Putamen (tissue), 1 donor: Measurements from ENCODE around the gene SMG7.
"Not testable (repeated sequence)": the region's sequence is repeated elsewhere in the genome, so short reads cannot be mapped to it uniquely, and the experiment has no call there.

Experiments used
- DNase-seq: peaks from one replicate; pipeline ENCODE4 v3.0.0-alpha.2; 2016; ENCODE audit warnings: low spot score

SMG7 gene, protein sequence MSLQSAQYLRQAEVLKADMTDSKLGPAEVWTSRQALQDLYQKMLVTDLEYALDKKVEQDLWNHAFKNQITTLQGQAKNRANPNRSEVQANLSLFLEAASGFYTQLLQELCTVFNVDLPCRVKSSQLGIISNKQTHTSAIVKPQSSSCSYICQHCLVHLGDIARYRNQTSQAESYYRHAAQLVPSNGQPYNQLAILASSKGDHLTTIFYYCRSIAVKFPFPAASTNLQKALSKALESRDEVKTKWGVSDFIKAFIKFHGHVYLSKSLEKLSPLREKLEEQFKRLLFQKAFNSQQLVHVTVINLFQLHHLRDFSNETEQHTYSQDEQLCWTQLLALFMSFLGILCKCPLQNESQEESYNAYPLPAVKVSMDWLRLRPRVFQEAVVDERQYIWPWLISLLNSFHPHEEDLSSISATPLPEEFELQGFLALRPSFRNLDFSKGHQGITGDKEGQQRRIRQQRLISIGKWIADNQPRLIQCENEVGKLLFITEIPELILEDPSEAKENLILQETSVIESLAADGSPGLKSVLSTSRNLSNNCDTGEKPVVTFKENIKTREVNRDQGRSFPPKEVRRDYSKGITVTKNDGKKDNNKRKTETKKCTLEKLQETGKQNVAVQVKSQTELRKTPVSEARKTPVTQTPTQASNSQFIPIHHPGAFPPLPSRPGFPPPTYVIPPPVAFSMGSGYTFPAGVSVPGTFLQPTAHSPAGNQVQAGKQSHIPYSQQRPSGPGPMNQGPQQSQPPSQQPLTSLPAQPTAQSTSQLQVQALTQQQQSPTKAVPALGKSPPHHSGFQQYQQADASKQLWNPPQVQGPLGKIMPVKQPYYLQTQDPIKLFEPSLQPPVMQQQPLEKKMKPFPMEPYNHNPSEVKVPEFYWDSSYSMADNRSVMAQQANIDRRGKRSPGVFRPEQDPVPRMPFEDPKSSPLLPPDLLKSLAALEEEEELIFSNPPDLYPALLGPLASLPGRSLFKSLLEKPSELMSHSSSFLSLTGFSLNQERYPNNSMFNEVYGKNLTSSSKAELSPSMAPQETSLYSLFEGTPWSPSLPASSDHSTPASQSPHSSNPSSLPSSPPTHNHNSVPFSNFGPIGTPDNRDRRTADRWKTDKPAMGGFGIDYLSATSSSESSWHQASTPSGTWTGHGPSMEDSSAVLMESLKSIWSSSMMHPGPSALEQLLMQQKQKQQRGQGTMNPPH

DNA sequence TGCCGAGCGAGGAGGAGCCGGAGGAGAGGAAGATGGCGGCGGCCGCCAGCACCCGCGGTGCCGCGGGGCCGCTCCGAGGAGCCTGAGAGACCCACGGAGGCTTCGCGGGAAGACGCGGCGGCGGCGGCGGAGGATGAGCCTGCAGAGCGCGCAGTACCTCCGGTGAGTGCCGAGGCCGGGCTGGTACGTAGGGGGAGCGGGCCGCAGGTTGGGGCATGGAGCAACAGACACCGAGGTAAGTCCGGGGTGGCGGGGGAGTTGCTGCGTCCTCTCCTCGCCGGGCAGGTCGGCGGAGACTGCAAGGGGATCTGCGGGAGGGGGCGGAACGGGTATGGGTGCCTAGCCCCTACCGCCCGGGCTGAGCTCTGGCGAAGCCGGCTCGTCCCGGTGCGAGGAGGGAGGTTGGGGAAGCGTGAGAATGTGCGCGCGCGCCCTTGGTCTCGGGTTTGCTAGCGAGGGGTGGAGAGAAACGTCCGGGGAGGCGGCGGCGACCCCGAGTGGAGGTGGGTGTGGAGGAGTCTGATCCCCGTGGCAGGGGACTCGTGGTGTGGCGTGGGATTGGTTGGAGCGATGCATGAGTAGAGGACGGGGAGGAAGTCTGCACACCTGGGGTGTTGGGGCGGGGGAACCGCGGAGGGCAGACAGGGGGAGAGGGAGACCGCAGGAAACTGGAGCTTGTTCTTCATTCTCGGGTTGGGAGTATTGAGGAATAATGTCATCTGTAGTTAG is at the start of gene SMG7:
Gene SMG7 (plus strand): TSS at position 12 of the 729 bp plus-strand sequence. CDS start 122 bp downstream, at position 134.
- no peak for DNase-seq

- DNase-seq = no peak
Measured at GRCh38 chr1:183423541-183423940, 48.8 kb upstream of the SMG7 start.

- no peak for DNase-seq
Measured at GRCh38 chr1:183424691-183425090, 47.6 kb upstream of the SMG7 start.

- not testable (repeated sequence) for DNase-seq
Measured at GRCh38 chr1:183427591-183427990, 44.7 kb upstream of the SMG7 start.

DNA sequence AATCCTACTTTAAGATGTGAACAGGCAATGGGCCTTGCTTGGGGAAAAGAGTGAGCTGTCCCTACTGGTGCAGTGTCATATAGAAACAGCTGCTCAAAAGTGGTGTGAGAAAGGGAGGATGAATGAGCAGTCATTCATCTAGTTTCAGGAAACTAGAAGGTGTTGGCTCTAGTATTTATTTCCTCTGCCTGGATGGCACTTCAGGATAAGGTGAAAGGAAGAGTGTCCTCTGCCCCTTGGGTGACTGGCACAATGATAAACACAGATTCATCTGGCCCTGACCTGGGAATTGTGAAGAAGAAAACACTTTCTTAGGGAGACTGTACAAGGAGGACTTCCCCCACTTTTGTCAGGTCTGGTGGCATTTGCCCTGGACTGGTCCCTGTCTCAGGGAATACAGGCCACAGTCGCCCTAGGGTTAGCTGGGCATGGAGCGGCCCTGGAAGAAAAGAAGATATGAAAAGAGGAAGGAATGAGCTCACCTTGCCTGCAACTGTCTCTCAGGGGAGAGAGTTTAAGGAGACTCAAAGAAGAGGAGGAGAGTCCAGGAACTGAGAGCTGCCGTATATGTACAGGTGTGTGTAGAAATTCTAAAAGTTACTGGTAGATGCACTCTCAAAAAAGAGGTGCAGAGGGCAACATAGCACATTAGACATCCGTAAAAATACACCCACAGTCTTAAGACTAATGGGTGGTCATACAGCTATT is 40.3 kb upstream of the SMG7 start:
- DNase-seq = no peak

DNA sequence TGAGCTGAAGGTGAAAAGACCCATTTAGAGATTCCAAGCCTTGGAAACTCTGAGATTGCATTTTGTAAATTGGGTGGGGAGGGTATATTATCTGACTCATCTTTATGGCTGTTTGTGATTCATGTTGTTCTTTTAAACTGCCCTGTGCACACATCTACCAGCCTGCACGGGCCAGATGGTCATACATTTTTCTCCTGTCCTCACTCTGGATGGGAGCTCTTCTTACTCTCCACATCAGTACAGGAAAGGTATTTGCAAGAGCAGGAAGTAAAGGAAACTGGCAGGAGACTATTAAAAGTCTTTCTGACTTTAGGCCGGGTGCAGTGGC is 39.8 kb upstream of the SMG7 start:
- no peak for DNase-seq

GRCh38 chr1:183433703-183434102 is 38.6 kb upstream of the SMG7 start:
- DNase-seq = no peak

GRCh38 chr1:183435497-183435896 is 36.8 kb upstream of the SMG7 start:
- DNase-seq = no peak

DNA sequence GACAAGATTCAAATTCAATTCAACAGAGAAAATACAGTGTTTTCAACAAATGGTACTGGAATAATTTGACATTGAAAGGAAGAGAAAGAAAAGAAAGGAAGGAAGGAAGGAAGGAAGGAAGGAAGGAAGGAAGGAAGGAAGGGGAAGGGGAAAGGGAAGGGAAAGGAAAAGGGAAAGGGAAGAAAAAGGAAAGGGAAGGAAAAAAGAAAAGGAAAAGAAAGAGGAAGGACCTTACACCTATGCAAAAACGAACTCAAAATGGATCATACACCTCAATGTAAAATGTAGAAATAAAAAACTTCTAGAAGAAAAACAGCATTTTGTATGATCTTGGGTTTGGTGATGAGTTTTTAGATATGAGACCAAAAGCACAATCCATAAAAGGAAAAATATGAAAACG is 34.2 kb upstream of the SMG7 start:
- no peak for DNase-seq

GRCh38 chr1:183443011-183443410 is 29.3 kb upstream of the SMG7 start:
- DNase-seq = no peak

GRCh38 chr1:183443466-183443865 is 28.8 kb upstream of the SMG7 start:
- DNase-seq = no peak

DNA sequence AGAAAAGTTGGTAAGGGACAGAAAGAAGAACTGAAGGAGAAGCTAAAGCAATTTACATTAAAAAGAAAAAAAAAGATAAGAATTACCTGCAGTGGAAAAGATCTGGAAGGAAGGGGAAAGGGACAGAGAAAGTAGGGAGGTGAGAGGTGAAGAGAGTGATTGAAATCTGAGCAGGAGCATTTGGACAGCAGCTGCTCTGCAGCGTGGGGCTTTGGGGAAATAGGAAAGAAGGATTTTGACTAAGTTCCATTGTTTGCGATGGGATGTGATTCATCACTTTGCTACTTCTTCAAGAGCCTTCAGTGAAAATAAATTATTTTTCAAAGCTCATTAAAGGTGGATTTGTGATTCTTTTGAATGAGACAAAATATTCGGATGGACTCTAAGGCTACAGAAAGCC is 28.1 kb upstream of the SMG7 start:
- DNase-seq = no peak

GRCh38 chr1:183449223-183449770 is 23.0 kb upstream of the SMG7 start:
- DNase-seq = no peak

- DNase-seq = no peak
Measured at GRCh38 chr1:183450093-183450492, 22.2 kb upstream of the SMG7 start.

DNA sequence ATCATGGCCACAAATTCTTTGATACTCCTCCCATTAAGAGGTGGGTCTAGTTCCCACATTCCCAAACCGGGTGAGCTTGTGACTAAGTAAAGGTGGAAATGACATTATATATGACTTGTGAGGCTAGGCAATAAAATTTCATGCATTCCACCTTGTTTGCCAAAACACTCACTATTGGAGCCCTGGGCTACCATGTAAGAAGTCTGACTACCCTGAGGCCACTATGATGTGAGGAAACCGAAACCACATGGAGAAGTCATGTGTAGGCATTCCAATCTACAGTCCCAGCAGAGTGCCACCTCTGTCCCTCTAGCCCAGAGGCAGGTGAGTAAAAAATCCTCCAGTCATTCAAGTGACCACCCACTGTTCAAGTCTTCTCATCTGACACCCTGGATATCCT is 17.9 kb upstream of the SMG7 start:
- DNase-seq = no peak

- DNase-seq = no peak
Measured at GRCh38 chr1:183456826-183457225, 15.5 kb upstream of the SMG7 start.

DNA sequence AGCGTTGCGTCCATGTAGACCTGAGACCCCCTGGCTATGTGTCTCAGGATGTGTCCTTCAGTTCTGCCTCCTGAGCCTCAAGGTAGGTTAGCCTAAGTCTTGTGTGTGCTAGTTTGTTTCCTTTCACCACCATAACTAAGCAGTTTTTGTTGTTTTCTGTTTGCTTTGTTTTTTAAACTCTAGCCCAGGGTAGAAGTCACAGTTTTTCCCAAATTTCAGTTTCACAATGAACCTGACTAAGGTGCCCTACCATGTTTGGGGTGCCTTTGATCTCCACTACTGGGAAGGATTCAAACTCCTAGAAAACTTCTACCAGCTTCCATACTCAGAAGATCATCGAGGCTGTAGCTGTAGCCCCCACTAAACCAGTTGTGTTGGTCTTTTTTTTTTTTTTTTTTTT is 14.8 kb upstream of the SMG7 start:
- no peak for DNase-seq

DNA sequence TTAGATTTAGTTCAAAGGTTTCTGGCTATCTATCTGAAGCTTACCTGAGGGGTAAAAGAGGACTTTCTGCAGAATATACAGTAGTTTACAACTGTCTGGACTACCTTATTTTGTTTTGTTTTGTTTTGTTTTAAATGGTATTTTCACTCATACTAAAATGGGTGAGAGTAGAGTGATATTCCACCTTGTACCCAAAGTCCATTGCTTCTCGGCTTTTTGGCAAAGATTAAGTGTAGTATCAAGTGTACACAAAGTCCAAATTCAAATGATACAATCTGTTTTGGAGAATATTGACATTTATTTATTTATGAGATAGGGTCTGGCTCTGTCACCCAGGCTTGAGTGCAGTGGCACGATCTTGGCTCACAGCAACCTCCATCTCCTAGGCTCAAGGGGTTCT is 11.7 kb upstream of the SMG7 start:
- DNase-seq = no peak

DNA sequence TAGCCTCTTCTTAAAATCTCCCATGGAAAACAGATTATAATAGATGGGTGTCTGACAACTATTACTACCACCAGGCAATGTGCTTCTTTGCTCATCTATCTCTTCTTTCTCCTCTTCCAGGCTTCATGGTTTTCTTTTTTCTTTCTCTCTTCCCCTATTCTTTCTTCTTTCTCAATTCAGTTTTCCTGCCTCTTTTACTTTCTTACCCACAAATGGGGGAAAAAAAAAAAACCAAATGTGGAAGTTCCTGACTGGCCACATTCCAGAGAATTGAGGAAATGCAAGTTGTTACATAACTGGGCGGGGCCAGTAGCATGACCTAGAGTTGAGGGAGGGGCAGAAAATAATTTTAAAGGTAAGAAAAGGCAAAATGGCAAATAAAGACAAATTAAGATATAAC is 10.9 kb upstream of the SMG7 start:
- DNase-seq = no peak

DNA sequence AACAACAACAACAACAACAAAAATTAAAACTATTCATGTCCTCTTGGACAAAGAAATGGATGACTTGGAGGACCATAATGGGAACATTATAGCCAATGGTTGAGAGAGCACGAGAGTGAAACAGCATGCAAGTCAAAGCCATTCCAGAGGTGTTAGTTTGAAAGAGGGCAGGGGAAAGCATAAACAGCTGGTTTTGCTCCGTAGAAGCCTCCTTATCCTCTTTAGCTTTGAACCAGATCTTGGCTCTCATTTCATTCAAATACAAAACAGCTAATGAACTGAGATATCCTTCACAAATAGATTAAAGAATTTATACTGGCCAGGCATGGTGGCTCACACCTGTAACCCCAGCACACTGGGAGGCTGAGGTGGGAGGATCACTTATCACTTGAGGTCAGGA is 8.7 kb upstream of the SMG7 start:
- no peak for DNase-seq

DNA sequence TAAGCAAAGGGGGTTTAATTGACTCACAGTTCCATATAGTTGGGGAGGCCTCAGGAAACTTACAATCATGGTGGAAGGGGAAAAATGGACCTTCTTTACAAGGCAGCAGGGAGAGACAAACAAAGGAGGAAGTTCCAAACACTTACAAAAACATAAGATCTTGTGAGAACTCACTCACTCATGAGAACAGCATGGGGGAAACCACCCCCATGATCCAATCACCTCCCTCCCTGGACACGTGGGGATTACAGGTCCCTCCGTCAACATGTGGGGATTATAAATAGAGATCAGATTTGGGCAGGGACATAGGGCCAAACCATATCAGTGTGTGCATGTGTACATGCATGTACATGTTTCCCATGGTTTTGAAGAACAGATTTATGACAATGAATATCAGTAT is 5.5 kb upstream of the SMG7 start:
- no peak for DNase-seq
